Chondrocyte (in vitro differentiated cells): ENCODE measurements around the gene CUL2. TPM values are rescaled to one million over a fixed set of nuclear protein-coding genes. Genes with fewer than 3 reads are reported as not detected.

Experiments
- DNase-seq: peaks from one replicate; pipeline ENCODE4 v3.0.0; 2021; ENCODE audit warnings: mixed read lengths, low spot score
- H3K27ac Mint-ChIP-seq: one replicate; pipeline ENCODE4 v1.8.0; 2021; ENCODE audit warnings: mild to moderate bottlenecking, moderate library complexity, mixed read lengths; ENCODE audit not compliant: unreplicated experiment
- H3K27me3 Mint-ChIP-seq: 2 replicates; pipeline ENCODE4 v1.8.0; 2021; ENCODE audit warnings: low read depth, mixed read lengths
- H3K36me3 Mint-ChIP-seq: 2 replicates; pipeline ENCODE4 v1.8.0; 2021; ENCODE audit warnings: low read depth, mixed read lengths
- H3K4me1 Mint-ChIP-seq: 2 replicates; pipeline ENCODE4 v1.8.0; 2021; ENCODE audit warnings: low read depth, mild to moderate bottlenecking, mixed read lengths
- H3K4me3 Mint-ChIP-seq: one replicate; pipeline ENCODE4 v1.8.0; 2021; ENCODE audit warnings: mild to moderate bottlenecking, moderate library complexity, mixed read lengths; ENCODE audit not compliant: unreplicated experiment
- H3K9me3 Mint-ChIP-seq: 2 replicates; pipeline ENCODE4 v1.8.0; 2021; ENCODE audit warnings: low read depth, mixed read lengths
- total RNA-seq: library from RNA; stranded (reverse); gene quantifications from 3 replicates; pipeline ENCODE4 v1.2.1, GENCODE V29; 2021
- TF ChIP-seq, protein P1 (sequence below): fragments of 200-600 bp; sonication (generic); IDR thresholded peaks from 2 replicates; pipeline ENCODE4 v1.5.0; 2021; ENCODE audit warnings: antibody characterized with exemption, mild to moderate bottlenecking, moderate library complexity

Gene CUL2
- total RNA-seq, 1 donor from 2014 or later, result 32.8 TPM

DNA sequence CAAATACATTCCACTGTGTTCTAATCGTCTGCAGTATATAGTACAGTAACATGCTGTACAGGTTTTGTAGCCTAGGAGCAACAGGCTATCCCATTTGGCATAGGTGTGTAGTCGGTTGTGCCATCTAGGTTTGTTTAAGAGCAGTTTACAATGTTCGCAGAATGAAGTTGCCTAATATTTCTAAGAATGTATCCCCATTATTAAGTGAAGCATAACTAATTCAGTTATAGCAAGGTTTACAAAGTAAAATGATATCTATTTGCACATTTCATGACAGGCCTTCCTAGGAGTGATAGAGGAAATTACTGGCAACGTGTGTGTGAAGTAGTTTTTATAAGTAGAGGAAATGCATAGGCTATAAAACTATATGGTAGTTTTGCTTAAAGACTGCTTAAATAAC lies 40.5 kb upstream of the CUL2 start:
- no peaks in the 10 kb centered on the region for H3K36me3 Mint-ChIP-seq
- H3K9me3 Mint-ChIP-seq, result no peaks in the 10 kb centered on the region
- TF ChIP-seq, protein P1, sequence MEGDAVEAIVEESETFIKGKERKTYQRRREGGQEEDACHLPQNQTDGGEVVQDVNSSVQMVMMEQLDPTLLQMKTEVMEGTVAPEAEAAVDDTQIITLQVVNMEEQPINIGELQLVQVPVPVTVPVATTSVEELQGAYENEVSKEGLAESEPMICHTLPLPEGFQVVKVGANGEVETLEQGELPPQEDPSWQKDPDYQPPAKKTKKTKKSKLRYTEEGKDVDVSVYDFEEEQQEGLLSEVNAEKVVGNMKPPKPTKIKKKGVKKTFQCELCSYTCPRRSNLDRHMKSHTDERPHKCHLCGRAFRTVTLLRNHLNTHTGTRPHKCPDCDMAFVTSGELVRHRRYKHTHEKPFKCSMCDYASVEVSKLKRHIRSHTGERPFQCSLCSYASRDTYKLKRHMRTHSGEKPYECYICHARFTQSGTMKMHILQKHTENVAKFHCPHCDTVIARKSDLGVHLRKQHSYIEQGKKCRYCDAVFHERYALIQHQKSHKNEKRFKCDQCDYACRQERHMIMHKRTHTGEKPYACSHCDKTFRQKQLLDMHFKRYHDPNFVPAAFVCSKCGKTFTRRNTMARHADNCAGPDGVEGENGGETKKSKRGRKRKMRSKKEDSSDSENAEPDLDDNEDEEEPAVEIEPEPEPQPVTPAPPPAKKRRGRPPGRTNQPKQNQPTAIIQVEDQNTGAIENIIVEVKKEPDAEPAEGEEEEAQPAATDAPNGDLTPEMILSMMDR, result no peak
- peaks cover 29% of the 10 kb centered on the region for H3K4me1 Mint-ChIP-seq
- H3K27me3 Mint-ChIP-seq, result no peaks in the 10 kb centered on the region
- no peak overlapping the region for H3K4me3 Mint-ChIP-seq
- no peak overlapping the region for H3K27ac Mint-ChIP-seq
- no peak for DNase-seq

DNA sequence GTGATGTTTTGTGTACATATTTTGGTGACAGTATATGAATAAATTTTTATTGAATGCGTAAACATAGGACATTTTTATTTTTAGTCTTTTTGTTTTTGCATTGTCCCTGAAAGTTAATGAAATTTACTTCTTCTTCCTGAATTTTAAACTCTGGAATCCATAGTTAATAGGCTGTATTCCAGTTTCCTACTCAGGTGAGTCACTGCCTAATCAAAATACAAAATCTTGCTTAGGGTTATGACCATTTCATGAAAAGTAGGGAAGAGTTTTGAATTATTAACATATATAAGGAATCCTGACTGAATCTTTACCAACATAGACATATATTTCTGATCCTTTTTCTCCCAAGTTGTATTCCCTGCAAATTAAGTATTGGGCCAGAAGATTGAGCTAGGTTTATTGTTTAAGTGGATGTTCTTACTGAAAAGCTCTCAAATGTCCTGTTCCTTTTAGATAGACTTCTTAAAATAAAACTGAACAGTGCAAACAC lies 39.1 kb upstream of the CUL2 start:
- Mint-ChIP-seq H3K27ac (peak overlapping the region; percentile 9), H3K36me3 (no peaks in the 10 kb centered on the region), H3K27me3 (no peaks in the 10 kb centered on the region), H3K4me3 (peak overlapping the region; percentile 16), H3K9me3 (no peaks in the 10 kb centered on the region), H3K4me1 (peaks cover 29% of the 10 kb centered on the region)
- TF ChIP-seq, protein P1, result no peak
- no peak for DNase-seq

GRCh38 chr10:35127289-35127891 lies 37.2 kb upstream of the CUL2 start:
- no peaks in the 10 kb centered on the region for H3K9me3 Mint-ChIP-seq
- peak overlapping the region; percentile 89 for H3K4me3 Mint-ChIP-seq

GRCh38 chr10:35126530-35127288 lies 36.6 kb upstream of the CUL2 start, which contains the start of gene CREM:
Gene CREM, plus strand, starts transcription at chr10:35126846. Its CDS starts 10,990 bp downstream, at chr10:35137836.
- H3K27ac Mint-ChIP-seq, result peak within 1 kb of the TSS; percentile 95
- H3K9me3 Mint-ChIP-seq, result no peaks in the 10 kb centered on the region
- peak; percentile 99 for DNase-seq
- H3K4me1 Mint-ChIP-seq, result peaks cover 29% of the 10 kb centered on the region
- no peaks in the 10 kb centered on the region for H3K36me3 Mint-ChIP-seq
- TF ChIP-seq, protein P1, result peak; percentile 98
- peak within 1 kb of the TSS; percentile 89 for H3K4me3 Mint-ChIP-seq
- H3K27me3 Mint-ChIP-seq, result no peaks in the 10 kb centered on the region

More at GRCh38 chr10:35127289-35127891, 37.2 kb upstream of the CUL2 start:
- Mint-ChIP-seq H3K36me3 (no peaks in the 10 kb centered on the region), H3K27ac (peak overlapping the region; percentile 95), H3K4me1 (peaks cover 29% of the 10 kb centered on the region), H3K27me3 (no peaks in the 10 kb centered on the region)
- DNase-seq, result no peak
- TF ChIP-seq, protein P1, result no peak

DNA sequence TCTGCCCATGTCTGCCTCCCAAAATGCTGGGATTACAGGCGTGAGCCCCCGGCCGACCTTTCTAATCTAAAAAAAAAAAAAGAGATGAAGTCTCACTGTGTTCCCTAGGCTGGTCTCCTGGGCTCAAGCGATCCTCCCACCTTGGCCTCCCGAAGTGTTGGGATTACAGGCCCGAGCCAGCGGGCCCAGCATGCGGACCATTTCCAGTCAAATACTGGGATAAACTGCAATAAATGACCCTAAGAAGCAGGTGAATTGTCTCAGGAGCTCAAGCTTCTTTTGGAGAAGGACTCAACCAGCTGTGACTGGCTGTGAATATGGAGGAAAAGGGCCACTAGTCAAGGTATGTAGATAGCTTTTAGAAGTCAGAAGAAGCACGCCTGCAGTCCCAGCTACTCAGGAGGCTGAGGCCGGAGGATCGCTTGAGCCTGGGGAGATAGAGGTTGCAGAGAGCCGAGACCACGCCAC lies 36.0 kb upstream of the CUL2 start:
- DNase-seq, result no peak
- TF ChIP-seq, protein P1, result no peak
- H3K9me3 Mint-ChIP-seq, result no peaks in the 10 kb centered on the region
- H3K4me1 Mint-ChIP-seq, result peaks cover 28% of the 10 kb centered on the region
- peak overlapping the region; percentile 95 for H3K27ac Mint-ChIP-seq
- H3K27me3 Mint-ChIP-seq, result no peaks in the 10 kb centered on the region
- no peaks in the 10 kb centered on the region for H3K36me3 Mint-ChIP-seq
- peak overlapping the region; percentile 89 for H3K4me3 Mint-ChIP-seq
